Measurements from ENCODE around the gene CSTF2.

The CSTF2 gene

DNA sequence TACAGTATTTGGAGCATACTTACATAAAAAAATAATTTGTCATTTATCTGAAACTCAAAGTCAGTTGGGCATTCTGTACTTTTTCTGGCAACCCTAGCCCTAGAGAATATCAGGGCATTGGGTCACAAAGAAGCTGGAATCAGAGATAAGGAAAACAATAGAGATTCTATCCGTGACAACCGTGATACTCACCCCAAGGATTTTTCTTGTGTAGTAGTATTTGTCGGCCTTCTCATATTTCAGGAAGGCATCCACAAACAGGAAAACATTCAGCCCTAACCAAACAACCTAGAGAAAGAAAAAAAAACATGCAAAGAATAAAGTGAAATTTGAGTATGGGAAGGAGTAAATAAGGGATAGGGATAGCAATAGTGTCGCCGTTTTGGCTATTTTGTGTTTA lies 50.3 kb downstream of the CSTF2 start:
- DNase-seq (ENCODE audit: low read depth in 2 of 3, low spot score in 2 of 3), result no peak

DNA sequence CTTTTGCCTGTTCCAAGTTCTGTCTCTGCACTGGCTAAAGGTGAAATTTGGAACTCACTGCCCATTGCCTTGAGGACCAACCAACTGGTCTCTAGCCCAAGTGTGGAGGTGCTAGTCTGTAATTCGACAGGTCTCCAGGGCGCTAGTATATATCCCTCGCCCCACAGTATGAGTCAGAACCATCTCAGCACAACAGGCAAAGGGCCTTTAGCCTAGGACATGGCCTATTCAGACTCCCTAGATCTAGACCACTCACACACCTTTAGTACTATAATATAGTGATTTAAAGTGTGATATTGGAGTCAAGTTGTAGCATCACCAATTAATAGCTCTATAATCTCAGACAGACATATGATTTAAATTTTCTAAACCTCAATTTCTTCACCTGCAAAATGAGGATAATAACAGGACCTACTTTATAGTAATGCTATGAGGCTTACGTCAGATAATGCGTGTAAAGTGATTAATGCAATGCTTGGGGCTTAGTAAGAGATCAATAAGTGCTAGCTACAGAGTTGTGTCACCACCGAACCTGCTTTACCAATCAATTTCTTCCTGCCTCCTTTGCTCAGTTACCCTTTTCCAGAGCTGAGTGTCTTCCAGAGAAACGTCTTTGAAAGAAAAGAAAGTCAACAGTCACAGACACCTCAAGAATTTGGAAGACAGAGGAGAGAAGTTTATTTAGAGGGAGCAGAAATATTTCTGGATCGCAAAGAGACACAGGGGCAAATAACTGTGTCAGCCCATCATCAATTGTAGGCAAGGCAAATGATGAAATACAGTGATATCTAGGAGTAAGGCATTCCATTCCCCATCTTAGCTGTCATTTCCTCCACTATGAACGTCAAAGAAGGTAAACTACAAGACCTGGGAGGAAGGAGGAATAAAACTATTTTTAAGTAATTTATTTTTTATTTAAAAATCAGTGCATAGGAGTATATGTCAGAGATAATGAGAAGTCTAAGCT lies 51.7 kb downstream of the CSTF2 start:
- no peak for DNase-seq (ENCODE audit: low read depth in 2 of 3, low spot score in 2 of 3)

DNA sequence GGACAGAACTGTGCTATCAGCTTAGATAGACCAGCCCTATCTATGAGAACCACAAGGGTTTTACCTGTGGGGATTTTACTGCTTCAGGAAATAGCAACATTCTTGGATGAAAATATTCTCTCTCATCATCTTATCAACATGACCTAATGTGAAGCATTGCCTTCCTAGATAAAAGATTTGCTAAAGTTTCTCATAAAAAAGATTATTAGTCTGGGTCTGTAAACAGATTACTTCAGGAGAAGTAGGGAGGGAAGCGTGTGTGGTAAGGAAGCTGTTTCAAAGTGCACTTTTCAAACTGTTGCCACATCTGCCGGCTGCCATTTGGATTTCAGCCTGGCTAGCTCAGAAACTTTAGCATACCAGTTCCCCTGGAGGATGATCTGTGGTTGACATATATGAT lies 54.1 kb downstream of the CSTF2 start, which contains the start of gene NOX1:
Gene NOX1 (minus strand): TSS at position 35 of the 400 bp plus-strand sequence. CDS start 220 bp downstream, outside the sequence.
- DNase-seq (ENCODE audit: low read depth in 2 of 3, low spot score in 2 of 3), result no peak

DNA sequence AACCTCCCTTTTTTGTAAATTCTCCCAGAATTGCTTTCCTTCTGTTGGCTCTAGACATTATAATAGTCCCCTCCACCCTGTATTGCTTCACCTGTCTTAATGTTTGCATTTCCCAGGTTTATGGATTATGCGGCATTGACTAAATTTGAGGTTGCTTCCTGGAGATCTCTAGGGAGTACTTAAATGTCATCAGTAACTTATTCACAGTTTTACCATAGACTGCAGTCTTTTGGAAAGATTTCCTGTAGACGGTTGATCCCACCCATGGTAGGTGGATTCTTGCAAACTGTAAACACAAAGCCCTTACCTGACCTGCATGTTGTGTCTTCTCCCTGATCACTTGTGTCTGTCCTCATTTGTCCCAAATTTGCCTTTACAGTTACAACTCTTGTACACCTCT lies 60.2 kb downstream of the CSTF2 start:
- DNase-seq (ENCODE audit: low read depth in 2 of 3, low spot score in 2 of 3), result no peak

DNA sequence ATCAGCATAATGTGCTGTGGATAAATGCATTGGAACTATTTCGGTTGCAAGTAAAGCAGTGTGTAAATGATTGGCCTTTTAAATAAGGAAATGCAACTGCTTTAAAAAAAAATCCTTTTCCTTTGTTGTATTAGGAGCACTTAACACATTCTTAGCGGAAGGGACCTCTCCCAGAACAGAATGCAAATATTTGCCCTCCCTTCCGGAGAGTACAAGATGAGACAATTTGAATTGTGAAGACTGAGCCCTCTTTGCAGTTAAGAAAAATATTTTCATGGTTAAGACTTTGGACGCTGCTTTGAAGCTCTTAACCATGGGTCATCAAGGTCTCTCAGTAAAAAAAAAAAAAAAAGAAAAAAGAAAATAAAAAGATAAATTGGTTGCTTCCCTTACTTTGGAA lies 63.5 kb downstream of the CSTF2 start:
- DNase-seq (ENCODE audit: low read depth in 2 of 3, low spot score in 2 of 3), result no peak
